Spleen (tissue), 7 donors: ENCODE data around the gene AGFG1.

ENCODE experiments used
- POLR2A ChIP-seq, 3 donors: fragments of 450-650 bp; IDR thresholded peaks; one replicate each; pipeline ENCODE4 v1.5.1; 2017; ENCODE audit warnings: antibody characterized with exemption in 3 of 3, mild to moderate bottlenecking in 1 of 3
- TF ChIP-seq, protein P1 (sequence below), 11 experiments: fragments of 200-600 bp in 7 of 11; fragments of 450-650 bp in 4 of 11; sonication (generic) in 4 of 11; IDR thresholded peaks in 8 of 11; conservative IDR thresholded peaks in 3 of 11; 1 replicate in 7 of 11; 2 replicates in 4 of 11; pipeline versions ENCODE4 v1.4.0 to v1.8.0; 2016 to 2021; ENCODE audit warnings: antibody characterized with exemption in 11 of 11, inconsistent platforms in 4 of 11, mild to moderate bottlenecking in 1 of 11
- donor health status: DM: no; HTN: no; CAD: no; lungs with moderate emphysema.
- donor health status: DM: no; HTN: no; CAD: no.
- donor health status: DM: no; HTN: no; CAD: no.

DNA sequence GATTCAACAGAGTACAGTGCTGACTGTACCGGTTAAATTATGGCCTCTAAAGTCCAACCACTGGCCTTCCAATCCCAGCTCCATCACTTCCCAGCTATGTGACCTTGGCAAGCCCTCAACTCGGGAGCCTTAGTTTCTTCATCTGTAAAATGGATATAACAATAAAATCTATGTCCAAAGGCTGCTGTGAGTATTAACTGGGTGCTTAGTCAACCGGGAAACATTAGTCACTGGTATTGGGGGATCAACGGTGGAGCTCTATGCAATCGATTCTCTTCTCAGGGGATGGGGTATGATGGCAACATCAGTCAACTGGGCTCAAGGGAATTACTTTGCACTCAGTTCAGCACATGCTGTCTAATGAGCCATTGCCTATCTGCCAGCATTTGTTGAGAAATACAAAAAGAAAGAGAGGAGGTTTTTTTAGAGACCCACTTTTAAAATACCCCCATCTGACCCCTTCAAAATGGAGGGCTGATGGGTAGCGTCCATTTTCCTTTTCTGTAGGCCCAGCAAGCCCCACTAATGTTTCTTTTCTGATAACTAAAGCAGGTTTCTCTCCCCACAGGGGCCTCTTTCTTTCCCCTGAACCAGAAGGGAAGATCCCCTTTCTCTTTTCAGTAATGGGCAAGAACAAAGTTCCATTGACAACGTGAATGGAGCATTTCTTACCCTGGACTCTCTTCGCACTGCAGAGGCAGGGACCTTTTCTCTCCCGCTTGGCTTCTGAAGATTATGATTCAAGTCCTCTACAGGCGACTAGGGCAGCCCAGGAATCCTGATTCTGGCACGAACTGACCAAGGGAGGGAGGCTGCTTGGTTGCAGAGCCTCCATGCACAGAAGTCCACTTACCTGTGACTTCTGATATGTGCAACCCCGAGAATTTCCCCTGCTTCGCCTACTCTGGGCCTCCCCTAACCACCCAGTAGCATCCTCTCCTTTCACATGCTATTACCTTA is 8.7 kb upstream of the AGFG1 start:
- no peak for TF ChIP-seq POLR2A (IDR thresholded peaks at IDR 0.05)
- TF ChIP-seq, protein P1, sequence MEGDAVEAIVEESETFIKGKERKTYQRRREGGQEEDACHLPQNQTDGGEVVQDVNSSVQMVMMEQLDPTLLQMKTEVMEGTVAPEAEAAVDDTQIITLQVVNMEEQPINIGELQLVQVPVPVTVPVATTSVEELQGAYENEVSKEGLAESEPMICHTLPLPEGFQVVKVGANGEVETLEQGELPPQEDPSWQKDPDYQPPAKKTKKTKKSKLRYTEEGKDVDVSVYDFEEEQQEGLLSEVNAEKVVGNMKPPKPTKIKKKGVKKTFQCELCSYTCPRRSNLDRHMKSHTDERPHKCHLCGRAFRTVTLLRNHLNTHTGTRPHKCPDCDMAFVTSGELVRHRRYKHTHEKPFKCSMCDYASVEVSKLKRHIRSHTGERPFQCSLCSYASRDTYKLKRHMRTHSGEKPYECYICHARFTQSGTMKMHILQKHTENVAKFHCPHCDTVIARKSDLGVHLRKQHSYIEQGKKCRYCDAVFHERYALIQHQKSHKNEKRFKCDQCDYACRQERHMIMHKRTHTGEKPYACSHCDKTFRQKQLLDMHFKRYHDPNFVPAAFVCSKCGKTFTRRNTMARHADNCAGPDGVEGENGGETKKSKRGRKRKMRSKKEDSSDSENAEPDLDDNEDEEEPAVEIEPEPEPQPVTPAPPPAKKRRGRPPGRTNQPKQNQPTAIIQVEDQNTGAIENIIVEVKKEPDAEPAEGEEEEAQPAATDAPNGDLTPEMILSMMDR (IDR thresholded peaks at IDR 0.05 in 8 of 11, conservative IDR thresholded peaks at IDR 0.05 in 3 of 11) = no peak
